ENCODE data around the gene C1orf53. TPM values are rescaled to one million over a fixed set of nuclear protein-coding genes. Genes with fewer than 3 reads are reported as not detected.

C1orf53 gene
- total RNA-seq, 1 experiment from 2014 or later = 1.4 TPM

DNA sequence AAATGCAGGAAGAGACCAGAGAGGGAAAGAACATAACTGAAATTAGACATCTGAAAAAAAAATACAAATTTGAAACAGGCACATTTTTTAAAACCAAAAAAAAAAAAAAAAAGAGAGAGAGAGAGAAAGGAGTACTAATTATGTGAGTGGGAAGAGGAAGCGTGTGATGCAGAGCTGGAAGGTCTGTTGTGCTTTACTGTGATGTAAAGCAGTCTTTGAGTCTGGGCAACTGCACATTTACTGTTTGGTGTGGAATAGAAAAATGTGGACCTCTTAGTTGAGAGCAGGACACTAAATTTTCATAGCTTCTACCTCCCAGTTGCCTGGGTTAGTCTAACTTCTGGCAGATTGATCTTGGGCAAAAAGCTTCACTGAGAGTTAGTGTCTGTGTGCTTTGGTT is 31.2 kb downstream of the C1orf53 start:
- Histone ChIP-seq H3K9me3 (ENCODE audit: control insufficient read depth, low read depth, low read length) (no peaks in the 10 kb centered on the region), H3K4me1 (ENCODE audit: insufficient read depth, low read length) (no peaks in the 10 kb centered on the region), H2BK120ac (ENCODE audit: low read depth, low read length, poor library complexity, severe bottlenecking) (no peak overlapping the region), H3K23me2 (ENCODE audit: insufficient read length, low read depth, low read length, poor library complexity, severe bottlenecking) (no peaks in the 10 kb centered on the region), H3K23ac (ENCODE audit: insufficient read length, low read depth, low read length) (no peak overlapping the region), H2AFZ (ENCODE audit: low read length) (no peak overlapping the region), H2BK12ac (ENCODE audit: insufficient read length, low read depth, low read length) (no peak overlapping the region), H4K8ac (replicated peaks; ENCODE audit: insufficient read length, low read depth, low read length) (no peak overlapping the region), H3K9ac (ENCODE audit: extremely low read depth, insufficient read length, low read length) (no peak overlapping the region), H3K56ac (ENCODE audit: insufficient read length, low read depth, low read length) (no peak overlapping the region), H2AK5ac (ENCODE audit: insufficient read length, low read length) (no peak overlapping the region), H3K4me2 (ENCODE audit: insufficient read depth, insufficient read length, low read length) (no peak overlapping the region), H3T11ph (ENCODE audit: low read length) (no peak overlapping the region), H3K4ac (ENCODE audit: low read depth, low read length) (no peak overlapping the region), H3K79me2 (ENCODE audit: insufficient read depth, low read length) (no peaks in the 10 kb centered on the region), H2BK20ac (ENCODE audit: low read depth, low read length, poor library complexity, severe bottlenecking) (no peak overlapping the region), H3K79me1 (ENCODE audit: insufficient read depth, low read depth, low read length, poor library complexity, severe bottlenecking) (no peaks in the 10 kb centered on the region), H3K18ac (ENCODE audit: insufficient read length, low read depth, low read length) (no peak overlapping the region), H3K27me3 (ENCODE audit: insufficient read depth, low read length) (no peaks in the 10 kb centered on the region), H2BK15ac (ENCODE audit: low read depth, low read length) (no peak overlapping the region), H4K91ac (ENCODE audit: insufficient read length, low read depth, low read length) (no peak overlapping the region), H3K27ac (ENCODE audit: insufficient read length, low read depth, low read length) (no peak overlapping the region), H2BK5ac (ENCODE audit: insufficient read length, low read length) (no peak overlapping the region), H4K5ac (ENCODE audit: insufficient read length, low read depth, low read length) (no peak overlapping the region), H4K20me1 (ENCODE audit: control insufficient read depth, insufficient read depth, insufficient read length) (no peaks in the 10 kb centered on the region), H3K14ac (ENCODE audit: insufficient read depth, low read length) (no peak overlapping the region)
- no peak overlapping the region for H3K27ac Mint-ChIP-seq
- H3K4me1 Mint-ChIP-seq = peaks cover 4% of the 10 kb centered on the region in 2 experiments; a peak in 3 of 4 replicates
- DNase-seq = no peak
- peaks cover 7% of the 10 kb centered on the region for H3K27me3 Mint-ChIP-seq (ENCODE audit: low read depth)
- WGBS (ENCODE audit: extremely low coverage, insufficient read length, low lambda C conversion rate) = no CpG with 5 or more reads among the region's 1 CpG
- no peaks in the 10 kb centered on the region for H3K36me3 Mint-ChIP-seq (ENCODE audit: insufficient read depth in 1 of 3, low read depth in 3 of 3)
- H3K9me3 Mint-ChIP-seq = no peaks in the 10 kb centered on the region
- no peak overlapping the region for H3K4me3 Mint-ChIP-seq
- TF ChIP-seq, protein P1, sequence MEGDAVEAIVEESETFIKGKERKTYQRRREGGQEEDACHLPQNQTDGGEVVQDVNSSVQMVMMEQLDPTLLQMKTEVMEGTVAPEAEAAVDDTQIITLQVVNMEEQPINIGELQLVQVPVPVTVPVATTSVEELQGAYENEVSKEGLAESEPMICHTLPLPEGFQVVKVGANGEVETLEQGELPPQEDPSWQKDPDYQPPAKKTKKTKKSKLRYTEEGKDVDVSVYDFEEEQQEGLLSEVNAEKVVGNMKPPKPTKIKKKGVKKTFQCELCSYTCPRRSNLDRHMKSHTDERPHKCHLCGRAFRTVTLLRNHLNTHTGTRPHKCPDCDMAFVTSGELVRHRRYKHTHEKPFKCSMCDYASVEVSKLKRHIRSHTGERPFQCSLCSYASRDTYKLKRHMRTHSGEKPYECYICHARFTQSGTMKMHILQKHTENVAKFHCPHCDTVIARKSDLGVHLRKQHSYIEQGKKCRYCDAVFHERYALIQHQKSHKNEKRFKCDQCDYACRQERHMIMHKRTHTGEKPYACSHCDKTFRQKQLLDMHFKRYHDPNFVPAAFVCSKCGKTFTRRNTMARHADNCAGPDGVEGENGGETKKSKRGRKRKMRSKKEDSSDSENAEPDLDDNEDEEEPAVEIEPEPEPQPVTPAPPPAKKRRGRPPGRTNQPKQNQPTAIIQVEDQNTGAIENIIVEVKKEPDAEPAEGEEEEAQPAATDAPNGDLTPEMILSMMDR (conservative IDR thresholded peaks at IDR 0.05) = no peak
